Right lobe of liver (tissue), 4 donors: ENCODE measurements around the gene GPBAR1.

Experiments used
- CTCF ChIP-seq, 4 donors: fragments of 200-600 bp in 3 of 4; fragments of 450-650 bp in 1 of 4; IDR thresholded peaks; one replicate each; pipeline versions ENCODE4 v1.5.1 to v1.8.0; 2016 to 2022; ENCODE audit warnings: antibody characterized with exemption in 4 of 4, mild to moderate bottlenecking in 2 of 4
- POLR2A ChIP-seq: fragments of 450-650 bp; IDR thresholded peaks from one replicate; pipeline ENCODE4 v1.6.1; 2017; ENCODE audit warnings: antibody characterized with exemption, mild to moderate bottlenecking
- donor health status: DM: no; HTN: no; CAD: no.
- donor health status: DM: no; HTN: no; CAD: no.
- donor health status: DM: no; HTN: yes; CAD: no.

GRCh38 chr2:218280260-218280870, 19.6 kb downstream of the GPBAR1 start:
- no peak for TF ChIP-seq CTCF (IDR thresholded peaks at IDR 0.05)
- no peak for TF ChIP-seq POLR2A
